Gastroesophageal sphincter (tissue), 3 donors: ENCODE results near the gene SCN2B.

Experiments used
- CTCF ChIP-seq, 4 experiments: fragments of 200-600 bp in 2 of 4; fragments of 450-650 bp in 2 of 4; sonication (generic) in 1 of 4; IDR thresholded peaks; one replicate each; pipeline ENCODE4 v1.5.1; 2017 to 2019; ENCODE audit warnings: antibody characterized with exemption in 4 of 4, mild to moderate bottlenecking in 2 of 4, moderate library complexity in 2 of 4
- EP300 ChIP-seq: sonication (generic); formaldehyde crosslinking; IDR thresholded peaks from one replicate; pipeline ENCODE4 v1.6.1; 2017; ENCODE audit warnings: antibody characterized with exemption, mild to moderate bottlenecking
- POLR2A ChIP-seq, 2 donors: fragments of 450-650 bp; IDR thresholded peaks; one replicate each; pipeline ENCODE4 v1.6.1; 2017; ENCODE audit warnings: antibody characterized with exemption in 2 of 2, mild to moderate bottlenecking in 2 of 2, moderate library complexity in 1 of 2
- POLR2AphosphoS5 ChIP-seq: sonication (generic); formaldehyde crosslinking; IDR thresholded peaks from one replicate; pipeline ENCODE4 v1.6.1; 2017; ENCODE audit warnings: antibody characterized with exemption

GRCh38 chr11:118152020-118152551 lies 24.4 kb downstream of the SCN2B start:
- TF ChIP-seq CTCF (IDR thresholded peaks at IDR 0.05) = no peak
- no peak for TF ChIP-seq POLR2AphosphoS5
- no peak for TF ChIP-seq POLR2A (IDR thresholded peaks at IDR 0.05)
- no peak for TF ChIP-seq EP300
